Measurements from ENCODE around the gene BBX. TPM values are rescaled to one million over a fixed set of nuclear protein-coding genes. Genes with fewer than 3 reads are reported as not detected.

The BBX gene
- total and polyA plus RNA-seq, 4 donors, result 4.7 to 25.1 (median 20.5) TPM

DNA sequence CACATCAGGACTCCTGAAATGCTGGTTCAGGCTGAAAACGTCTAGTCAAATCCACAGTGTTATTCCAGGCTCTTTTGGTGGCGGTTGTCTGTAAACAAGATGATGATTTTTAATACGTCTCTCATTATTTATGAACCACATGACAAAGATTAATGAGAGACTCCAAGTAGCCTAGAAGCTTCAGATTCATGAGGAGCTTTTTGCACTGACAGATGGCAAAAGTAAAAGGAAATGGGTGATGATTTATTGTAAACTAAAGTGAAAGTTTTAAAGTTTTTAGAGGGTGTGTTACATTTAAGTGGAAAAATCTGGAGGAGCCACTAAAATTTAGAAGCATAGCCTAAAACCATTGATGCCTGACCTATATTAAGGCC lies 77.0 kb downstream of the BBX start:
- peak overlapping the region; percentile 76 to 94 for H3K9ac ChIP-seq (ENCODE audit: low read depth in 1 of 2, low read length in 2 of 2)
- H3K27ac ChIP-seq (ENCODE audit: low read depth in 1 of 2, low read length in 2 of 2), result peak overlapping the region; percentile 69 to 81
- no peaks in the 10 kb centered on the region for H3K27me3 ChIP-seq (ENCODE audit: control insufficient read depth in 4 of 4, insufficient read depth in 4 of 4, low read length in 3 of 4)
- no peaks in the 10 kb centered on the region for H3K36me3 ChIP-seq (ENCODE audit: control insufficient read depth in 4 of 4, insufficient read depth in 3 of 4, low read depth in 1 of 4, low read length in 3 of 4)
- peak overlapping the region; percentile 43 to 59 (median 54) for H3K4me3 ChIP-seq (ENCODE audit: low read depth in 1 of 3, low read length in 3 of 3)
- H3K4me1 ChIP-seq (ENCODE audit: control insufficient read depth in 4 of 4, insufficient read depth in 4 of 4, low read length in 3 of 4), result peaks cover 5 to 10% (median 6%) of the 10 kb centered on the region in 4 donors
- WGBS, result 10% methylated on average over 3 of the region's 3 CpGs
- no peak for DNase-seq (ENCODE audit: low spot score)
- TF ChIP-seq YY1 (IDR thresholded peaks at IDR 0.05) (no peak), RXRA (IDR thresholded peaks at IDR 0.05) (no peak), SP1 (IDR thresholded peaks at IDR 0.05) (no peak), NR2F2 (IDR thresholded peaks at IDR 0.05) (no peak), FOXA1 (IDR thresholded peaks at IDR 0.05) (no peak), EGR1 (IDR thresholded peaks at IDR 0.05; ENCODE audit: low read depth in 2 of 2) (no peak), TAF1 (conservative IDR thresholded peaks at IDR 0.05) (no peak), FOXA2 (IDR thresholded peaks at IDR 0.05) (no peak)
- TF ChIP-seq, protein P1, sequence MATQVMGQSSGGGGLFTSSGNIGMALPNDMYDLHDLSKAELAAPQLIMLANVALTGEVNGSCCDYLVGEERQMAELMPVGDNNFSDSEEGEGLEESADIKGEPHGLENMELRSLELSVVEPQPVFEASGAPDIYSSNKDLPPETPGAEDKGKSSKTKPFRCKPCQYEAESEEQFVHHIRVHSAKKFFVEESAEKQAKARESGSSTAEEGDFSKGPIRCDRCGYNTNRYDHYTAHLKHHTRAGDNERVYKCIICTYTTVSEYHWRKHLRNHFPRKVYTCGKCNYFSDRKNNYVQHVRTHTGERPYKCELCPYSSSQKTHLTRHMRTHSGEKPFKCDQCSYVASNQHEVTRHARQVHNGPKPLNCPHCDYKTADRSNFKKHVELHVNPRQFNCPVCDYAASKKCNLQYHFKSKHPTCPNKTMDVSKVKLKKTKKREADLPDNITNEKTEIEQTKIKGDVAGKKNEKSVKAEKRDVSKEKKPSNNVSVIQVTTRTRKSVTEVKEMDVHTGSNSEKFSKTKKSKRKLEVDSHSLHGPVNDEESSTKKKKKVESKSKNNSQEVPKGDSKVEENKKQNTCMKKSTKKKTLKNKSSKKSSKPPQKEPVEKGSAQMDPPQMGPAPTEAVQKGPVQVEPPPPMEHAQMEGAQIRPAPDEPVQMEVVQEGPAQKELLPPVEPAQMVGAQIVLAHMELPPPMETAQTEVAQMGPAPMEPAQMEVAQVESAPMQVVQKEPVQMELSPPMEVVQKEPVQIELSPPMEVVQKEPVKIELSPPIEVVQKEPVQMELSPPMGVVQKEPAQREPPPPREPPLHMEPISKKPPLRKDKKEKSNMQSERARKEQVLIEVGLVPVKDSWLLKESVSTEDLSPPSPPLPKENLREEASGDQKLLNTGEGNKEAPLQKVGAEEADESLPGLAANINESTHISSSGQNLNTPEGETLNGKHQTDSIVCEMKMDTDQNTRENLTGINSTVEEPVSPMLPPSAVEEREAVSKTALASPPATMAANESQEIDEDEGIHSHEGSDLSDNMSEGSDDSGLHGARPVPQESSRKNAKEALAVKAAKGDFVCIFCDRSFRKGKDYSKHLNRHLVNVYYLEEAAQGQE (IDR thresholded peaks at IDR 0.05), result no peak
- no peaks in the 10 kb centered on the region for H3K9me3 ChIP-seq (ENCODE audit: control insufficient read depth in 4 of 4, low read length in 3 of 4)

DNA sequence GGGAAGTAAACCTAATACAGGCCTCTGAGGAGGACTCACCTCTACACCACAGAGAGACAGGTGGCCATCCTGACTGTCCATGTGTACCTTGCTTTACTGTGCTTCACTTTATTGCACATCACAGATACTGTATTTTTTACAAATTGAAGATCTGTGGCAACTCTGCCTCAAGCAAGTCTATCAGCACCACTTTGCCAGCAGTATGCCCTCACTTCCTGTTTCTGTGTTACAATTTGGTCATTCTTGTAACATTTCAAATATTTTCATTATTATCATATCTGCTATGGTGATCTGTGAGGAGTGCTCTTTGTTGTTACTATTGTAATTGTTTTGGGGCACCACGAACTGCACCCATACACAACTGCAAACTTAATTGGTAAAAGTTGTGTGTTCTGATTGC lies 78.0 kb downstream of the BBX start:
- Histone ChIP-seq H3K36me3 (ENCODE audit: control insufficient read depth in 4 of 4, insufficient read depth in 3 of 4, low read depth in 1 of 4, low read length in 3 of 4) (no peaks in the 10 kb centered on the region), H3K9ac (ENCODE audit: low read depth in 1 of 2, low read length in 2 of 2) (no peak overlapping the region), H3K27me3 (ENCODE audit: control insufficient read depth in 4 of 4, insufficient read depth in 4 of 4, low read length in 3 of 4) (no peaks in the 10 kb centered on the region), H3K27ac (ENCODE audit: low read depth in 1 of 2, low read length in 2 of 2) (no peak overlapping the region), H3K4me3 (ENCODE audit: low read depth in 1 of 3, low read length in 3 of 3) (no peak overlapping the region), H3K4me1 (ENCODE audit: control insufficient read depth in 4 of 4, insufficient read depth in 4 of 4, low read length in 3 of 4) (peaks cover 5 to 10% (median 6%) of the 10 kb centered on the region in 4 donors), H3K9me3 (ENCODE audit: control insufficient read depth in 4 of 4, low read length in 3 of 4) (no peaks in the 10 kb centered on the region)
- TF ChIP-seq, protein P1 (IDR thresholded peaks at IDR 0.05), result no peak
- no peak for TF ChIP-seq NR2F2 (IDR thresholded peaks at IDR 0.05)
- TF ChIP-seq HNF4G (IDR thresholded peaks at IDR 0.05), result no peak
- no peak for TF ChIP-seq RAD21 (IDR thresholded peaks at IDR 0.05)
- no peak for TF ChIP-seq TAF1 (conservative IDR thresholded peaks at IDR 0.05)
- no peak for TF ChIP-seq JUND (IDR thresholded peaks at IDR 0.05)
- TF ChIP-seq, protein P2, sequence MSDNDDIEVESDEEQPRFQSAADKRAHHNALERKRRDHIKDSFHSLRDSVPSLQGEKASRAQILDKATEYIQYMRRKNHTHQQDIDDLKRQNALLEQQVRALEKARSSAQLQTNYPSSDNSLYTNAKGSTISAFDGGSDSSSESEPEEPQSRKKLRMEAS (IDR thresholded peaks at IDR 0.05), result no peak
- no peak for TF ChIP-seq YY1 (IDR thresholded peaks at IDR 0.05)
- no peak for TF ChIP-seq HNF4A (conservative IDR thresholded peaks at IDR 0.05)
- TF ChIP-seq SP1 (IDR thresholded peaks at IDR 0.05), result no peak
- DNase-seq (ENCODE audit: low spot score), result no peak
- WGBS, result 91% methylated on average over 1 of the region's 1 CpG
